Heart right ventricle (tissue), 16 donors: ENCODE results near the gene SLC38A3. TPM values are rescaled to one million over a fixed set of nuclear protein-coding genes. Genes with fewer than 3 reads are reported as not detected.

ENCODE experiments used
- ATAC-seq, 8 donors: fragments of 200-7000 bp; cut with Tn5 transposase; one replicate each; pipeline ENCODE4 v1.9.1; 2020; ENCODE audit warnings: mild to moderate bottlenecking in 8 of 8, moderate library complexity in 8 of 8, moderate number of reproducible peaks in 1 of 8
- DNase-seq, 2 donors: peaks; one replicate each; pipeline ENCODE4 v3.0.0-alpha.2; 2020
- H3K27ac ChIP-seq, 10 donors: fragments of 200-600 bp; sonication (generic) in 2 of 10; one replicate each; pipeline versions ENCODE4 v1.5.0 to v1.8.0; 2020 to 2022; ENCODE audit warnings: mild to moderate bottlenecking in 3 of 10
- H3K27me3 ChIP-seq, 7 donors: fragments of 200-600 bp; one replicate each; pipeline ENCODE4 v1.8.0; 2021 to 2022; ENCODE audit warnings: mild to moderate bottlenecking in 2 of 7
- H3K36me3 ChIP-seq, 9 donors: fragments of 200-600 bp; sonication (generic) in 1 of 9; one replicate each; pipeline versions ENCODE4 v1.5.0 to v1.8.0; 2020 to 2022; ENCODE audit warnings: mild to moderate bottlenecking in 2 of 9
- H3K4me1 ChIP-seq, 9 donors: fragments of 200-600 bp; sonication (generic) in 1 of 9; one replicate each; pipeline versions ENCODE4 v1.5.0 to v1.8.0; 2020 to 2022; ENCODE audit warnings: mild to moderate bottlenecking in 4 of 9
- H3K4me3 ChIP-seq, 10 donors: fragments of 200-600 bp; sonication (generic) in 2 of 10; one replicate each; pipeline versions ENCODE4 v1.5.0 to v1.8.0; 2020 to 2022; ENCODE audit warnings: mild to moderate bottlenecking in 7 of 10, moderate library complexity in 2 of 10
- H3K9me3 ChIP-seq, 11 donors: fragments of 200-600 bp in 10 of 11; sonication (generic) in 2 of 11; one replicate each; pipeline versions ENCODE4 v1.5.0 to v1.8.0; 2013 to 2022; ENCODE audit warnings: mild to moderate bottlenecking in 2 of 11, control low read depth in 1 of 11, moderate library complexity in 1 of 11
- CTCF ChIP-seq, 9 donors: fragments of 200-600 bp; sonication (generic) in 2 of 9; IDR thresholded peaks; one replicate each; pipeline versions ENCODE4 v1.5.0 to v1.8.0; 2021 to 2022; ENCODE audit warnings: antibody characterized with exemption in 9 of 9, mild to moderate bottlenecking in 5 of 9, moderate library complexity in 1 of 9
- WGBS, 2 donors: extraction: QIAGEN DNeasy Blood & Tissue Kit; methylation state at CpG; one replicate each; pipeline ENCODE4 v1.1.7; 2013; ENCODE audit warnings: inconsistent platforms in 1 of 2; 5-methylcytosine and 5-hydroxymethylcytosine counted together
- intact Hi-C, 10 donors: fragments of 100-400 bp; cut with DNase I; formaldehyde crosslinking; loops; one replicate each; pipeline versions ENCODE4 v1.11.1 to v1.14.2; 2022
- polyA plus RNA-seq, 2 donors: library from polyadenylated mRNA; stranded (reverse); fragments of 200-250 nt; gene quantifications; one replicate each; pipeline ENCODE4 v1.2.3, GENCODE V29; 2013
- total RNA-seq, 10 donors: library from RNA; stranded (reverse); fragmentation: NEBNext Ultra II Directional in 3 of 10; extraction: Animal tissue kit (Norgen Biotek cat#: 25700) in 3 of 10; gene quantifications; one replicate each; pipeline versions ENCODE4 v1.2.1 to v1.2.4, GENCODE V29; 2021 to 2023
- donor health status: Arrhythmogenic right ventricular cardiomyopathy.
- donor health status: ischemic (EF 13 %, LVEDD 7.1; RV severe dilation, severe dysfunction).
- donor health status: healthy with polysubstance abuse.
- donor health status: DM: no; HTN: yes; CAD: no.
- donor health status: DM: no; HTN: no; CAD: no.
- donor health status: ischemic (EF 25% LVEDD 6.9; RV normal size, moderate dysfunction).
- donor health status: ischemic (EF 25% LVEDD 5.7; RV mildly dilated, moderate dysfunction).
- donor health status: healthy.
- donor health status: DM: yes; HTN: yes; CAD: no.
- donor health status: Ischemic cardiomyopathy.
- donor health status: ischemic (EF 35%, LVEDD 5.7; RV mildly dilated, moderate dysfunction).
- donor health status: nonischemic (EF 11% LVEDD 7.7; RV severe dilation, severe dysfunction).
- donor health status: DM: yes; HTN: yes; CAD: no.
- donor health status: PGD.
- donor health status: ischemic (EF 29% LVEDD 5.4; RV normal size, mild dysfunction).
- donor health status: nonischemic (EF 23%, LVEDD 6.1; RV moderate dilation, normal function).

The SLC38A3 gene
- total and polyA plus RNA-seq, 12 donors = 1.4 to 16.4 (median 11.2) TPM

GRCh38 chr3:50237754-50238548, 32.9 kb downstream of the SLC38A3 start:
- peak overlapping the region; percentile 67 to 98 (median 90) for H3K4me3 ChIP-seq
- intact Hi-C loops = loop anchor here in 1 of 10 donors (5.0 kb wide), 1 partner anchor 84 kb away; the partner anchor contains the start of gene HYAL2
- ATAC-seq (peak; percentile 35 to 71 (median 58)), DNase-seq (peak; percentile 87 to 88)
- no peaks in the 10 kb centered on the region for H3K27me3 ChIP-seq
- TF ChIP-seq CTCF (IDR thresholded peaks at IDR 0.05) = no peak
- no peaks in the 10 kb centered on the region for H3K9me3 ChIP-seq
- H3K4me1 ChIP-seq = peaks cover 37 to 72% (median 61%) of the 10 kb centered on the region in 9 donors
- peak overlapping the region; percentile 86 to 100 (median 94) for H3K27ac ChIP-seq
- 1% methylated on average over 31 of the region's 31 CpGs for WGBS, 2 donors
- H3K36me3 ChIP-seq = peaks cover 0 to 29% (median 0%) of the 10 kb centered on the region in 9 donors

- no peaks in the 10 kb centered on the region for H3K27me3 ChIP-seq
- H3K27ac ChIP-seq = peak overlapping the region; percentile 86 to 100 (median 94)
- peaks cover 0 to 31% (median 0%) of the 10 kb centered on the region in 9 donors for H3K36me3 ChIP-seq
- DNase-seq = peak; percentile 88 to 89
- H3K4me3 ChIP-seq = peak overlapping the region; percentile 67 to 98 (median 90)
- TF ChIP-seq CTCF (IDR thresholded peaks at IDR 0.05) = peak in 1 of 9 donors; percentile 5
- H3K4me1 ChIP-seq = peaks cover 43 to 78% (median 66%) of the 10 kb centered on the region in 9 donors
- intact Hi-C loops = loop anchor here in 1 of 10 donors (5.0 kb wide), 1 partner anchor 84 kb away; the partner anchor contains the start of gene HYAL2
- WGBS, 2 donors = 15 to 16% methylated on average over 7 of the region's 7 CpGs
- ATAC-seq = peak; percentile 1 to 63 (median 40)
- H3K9me3 ChIP-seq = no peaks in the 10 kb centered on the region
Measured at GRCh38 chr3:50238549-50239026, 33.5 kb downstream of the SLC38A3 start.

- H3K9me3 ChIP-seq = no peaks in the 10 kb centered on the region
- H3K4me1 ChIP-seq = peaks cover 49 to 88% (median 77%) of the 10 kb centered on the region in 9 donors
- intact Hi-C loops = loop anchor here in 1 of 10 donors (5.0 kb wide), 1 partner anchor 83 kb away; the partner anchor contains the start of gene HYAL2
- H3K36me3 ChIP-seq = peaks cover 0 to 42% (median 0%) of the 10 kb centered on the region in 9 donors
- 66 to 70% methylated on average over 4 of the region's 4 CpGs for WGBS, 2 donors
- peak overlapping the region; percentile 22 to 100 (median 94) for H3K27ac ChIP-seq
- ATAC-seq = no peak
- no peak for TF ChIP-seq CTCF (IDR thresholded peaks at IDR 0.05)
- no peak for DNase-seq
- peak overlapping the region in 4 of 10 donors; percentile 67 to 94 (median 92) for H3K4me3 ChIP-seq
- H3K27me3 ChIP-seq = no peaks in the 10 kb centered on the region
Measured at GRCh38 chr3:50239649-50240048, 34.6 kb downstream of the SLC38A3 start.

GRCh38 chr3:50241163-50241562, 36.1 kb downstream of the SLC38A3 start:
- 49 to 52% methylated on average over 4 of the region's 4 CpGs for WGBS, 2 donors
- Histone ChIP-seq H3K27me3 (no peaks in the 10 kb centered on the region), H3K36me3 (peaks cover 0 to 51% (median 0%) of the 10 kb centered on the region in 9 donors), H3K4me1 (peaks cover 63 to 93% (median 82%) of the 10 kb centered on the region in 9 donors), H3K9me3 (no peaks in the 10 kb centered on the region), H3K27ac (peak overlapping the region; percentile 83 to 100 (median 94)), H3K4me3 (peak overlapping the region in 3 of 10 donors; percentile 23 to 34 (median 29))
- DNase-seq (no peak), ATAC-seq (no peak)
- intact Hi-C loops = no loop called here
- no peak for TF ChIP-seq CTCF (IDR thresholded peaks at IDR 0.05)
